HepG2 (cell line): Measurements from ENCODE around the gene ALLC. TPM values are rescaled to one million over a fixed set of nuclear protein-coding genes. Genes with fewer than 3 reads are reported as not detected.

ENCODE experiments used
- ARID4A ChIP-seq: sonication (generic); formaldehyde crosslinking; IDR thresholded peaks from 2 replicates; pipeline ENCODE4 v1.5.0; 2020; ENCODE audit warnings: mild to moderate bottlenecking, missing genetic modification reagents, borderline replicate concordance
- CREB3 ChIP-seq: sonication (generic); formaldehyde crosslinking; IDR thresholded peaks from 2 replicates; pipeline ENCODE4 v1.5.0; 2020; ENCODE audit warnings: missing genetic modification reagents
- MTERF4 ChIP-seq: sonication (generic); formaldehyde crosslinking; IDR thresholded peaks from 2 replicates; pipeline ENCODE4 v1.8.0; 2023; ENCODE audit warnings: mild to moderate bottlenecking, missing genetic modification reagents
- NR1H2 ChIP-seq: sonication (generic); formaldehyde crosslinking; IDR thresholded peaks from 2 replicates; pipeline ENCODE4 v1.8.1; 2022; ENCODE audit warnings: low read depth, missing genetic modification reagents, borderline replicate concordance
- PBX2 ChIP-seq: IDR thresholded peaks from 2 replicates; pipeline ENCODE4 v1.6.1; 2016; ENCODE audit warnings: control low read depth
- POLR2AphosphoS5 ChIP-seq: IDR thresholded peaks from 2 replicates; pipeline ENCODE4 v1.6.1; 2012; ENCODE audit warnings: low read depth, low read length
- SP2 ChIP-seq: sonication (generic); formaldehyde crosslinking; IDR thresholded peaks from 2 replicates; pipeline ENCODE4 v1.5.1; 2020; ENCODE audit warnings: mild to moderate bottlenecking, missing genetic modification reagents
- TBP ChIP-seq: sonication (generic); formaldehyde crosslinking; IDR thresholded peaks from 2 replicates; pipeline ENCODE4 v1.5.0; 2020; ENCODE audit warnings: missing genetic modification reagents
- TBX2 ChIP-seq: sonication (generic); formaldehyde crosslinking; IDR thresholded peaks from 2 replicates; pipeline ENCODE4 v1.5.0; 2020; ENCODE audit warnings: missing genetic modification reagents, mild to moderate bottlenecking, borderline replicate concordance
- THAP7 ChIP-seq: sonication (generic); formaldehyde crosslinking; IDR thresholded peaks from 2 replicates; pipeline ENCODE4 v1.8.1; 2023; ENCODE audit warnings: mild to moderate bottlenecking, missing genetic modification reagents
- TMF1 ChIP-seq: sonication (generic); formaldehyde crosslinking; IDR thresholded peaks from 2 replicates; pipeline ENCODE4 v1.8.1; 2022; ENCODE audit warnings: low read depth, missing genetic modification reagents
- TOE1 ChIP-seq: sonication (generic); formaldehyde crosslinking; IDR thresholded peaks from 2 replicates; pipeline ENCODE4 v1.4.0; 2020; ENCODE audit warnings: mild to moderate bottlenecking, missing genetic modification reagents
- ZBTB42 ChIP-seq: sonication (generic); formaldehyde crosslinking; IDR thresholded peaks from 2 replicates; pipeline ENCODE4 v1.5.0; 2020; ENCODE audit warnings: mild to moderate bottlenecking, missing genetic modification reagents
- ZFP36L1 ChIP-seq: sonication (generic); formaldehyde crosslinking; IDR thresholded peaks from 2 replicates; pipeline ENCODE4 v1.8.0; 2022; ENCODE audit warnings: mild to moderate bottlenecking, missing genetic modification reagents, moderate library complexity
- ZFX ChIP-seq: sonication (generic); formaldehyde crosslinking; IDR thresholded peaks from 2 replicates; pipeline ENCODE4 v1.4.0; 2020; ENCODE audit warnings: mild to moderate bottlenecking, low read depth, missing genetic modification reagents, moderate library complexity
- ZMAT5 ChIP-seq: sonication (generic); formaldehyde crosslinking; IDR thresholded peaks from 2 replicates; pipeline ENCODE4 v1.5.0; 2020; ENCODE audit warnings: mild to moderate bottlenecking, low read depth, missing genetic modification reagents, borderline replicate concordance
- ZMYM3 ChIP-seq: sonication (generic); formaldehyde crosslinking; IDR thresholded peaks from 2 replicates; pipeline ENCODE4 v1.5.1; 2020; ENCODE audit warnings: mild to moderate bottlenecking, missing genetic modification reagents
- ZNF282 ChIP-seq: fragments of 450-650 bp; IDR thresholded peaks from 2 replicates; pipeline ENCODE4 v1.6.1; 2018; ENCODE audit not compliant: partially characterized antibody
- ZNF670 ChIP-seq: sonication (generic); formaldehyde crosslinking; IDR thresholded peaks from 2 replicates; pipeline ENCODE4 v1.8.0; 2022; ENCODE audit warnings: mild to moderate bottlenecking, missing genetic modification reagents, borderline replicate concordance
- ZNF83 ChIP-seq: sonication (generic); formaldehyde crosslinking; IDR thresholded peaks from 2 replicates; pipeline ENCODE4 v1.4.0; 2020; ENCODE audit warnings: missing genetic modification reagents, mild to moderate bottlenecking, borderline replicate concordance
- polyA plus RNA-seq, 8 experiments: library from polyadenylated mRNA; depleted of rRNA in 3 of 8; stranded (reverse) in 7 of 8; unstranded in 1 of 8; fragments of >200 nt; fragmentation: Illumina TruSeq in 4 of 8; extraction: Trizol in 4 of 8; gene quantifications; 2 replicates each; pipeline versions ENCODE4 v1.2.1 to v1.2.3, GENCODE V29; 2011 to 2016; ENCODE audit warnings: low read depth in 4 of 8, missing spikeins in 1 of 8, mixed read lengths in 1 of 8; ENCODE audit not compliant: insufficient read depth in 1 of 8
- total RNA-seq, 5 experiments: library from RNA; depleted of rRNA; stranded (reverse); fragments of >200 nt; fragmentation: Illumina TruSeq; extraction: Trizol; gene quantifications; 2 replicates each; pipeline ENCODE4 v1.2.3, GENCODE V29; 2016; ENCODE audit warnings: low read depth in 1 of 5

The ALLC gene
- total and polyA plus RNA-seq, 2 of the 13 experiments (the other 11 are each of a cell fraction or from before 2014, with no cell fraction given): 0.08 to 0.11 TPM

- TF ChIP-seq ZMYM3 (CRISPR knock-in tag) (peak; percentile 71), TOE1 (CRISPR knock-in tag) (0 out of 2 replicates have a peak, but pooled peaks have one; percentile 56), SP2 (CRISPR knock-in tag) (no peak), PBX2 (no peak), THAP7 (CRISPR knock-in tag) (peak; percentile 71; the same call in 1 of the 2 replicates), ZFP36L1 (no peak), ZNF670 (CRISPR knock-in tag) (no peak), TBX2 (CRISPR knock-in tag) (peak; percentile 61), MTERF4 (0 out of 2 replicates have a peak, but pooled peaks have one; percentile 6), ZMAT5 (CRISPR knock-in tag) (no peak), ZNF282 (no peak), POLR2AphosphoS5 (no peak), ZNF83 (no peak), TBP (CRISPR knock-in tag) (no peak), ARID4A (CRISPR knock-in tag) (peak; percentile 37; the same call in 1 of the 2 replicates), TMF1 (CRISPR knock-in tag) (no peak), CREB3 (CRISPR knock-in tag) (no peak), ZBTB42 (CRISPR knock-in tag) (no peak), NR1H2 (CRISPR knock-in tag) (no peak), ZFX (peak; percentile 78)
These were observed 1.7 kb downstream of the ALLC start (continued) for GRCh38 chr2:3659447-3660432.
